Ishikawa (cell line): ENCODE measurements around the gene SLC32A1.

ENCODE experiments used
- CEBPB ChIP-seq: IDR thresholded peaks from 2 replicates; pipeline ENCODE4 v1.6.1; 2012
- CREB1 ChIP-seq: IDR thresholded peaks from 2 replicates; pipeline ENCODE4 v1.6.1; 2012; ENCODE audit warnings: low read depth
- EGR1 ChIP-seq: IDR thresholded peaks from 2 replicates; pipeline ENCODE4 v1.6.1; 2012
- EP300 ChIP-seq: IDR thresholded peaks from 2 replicates; pipeline ENCODE4 v1.6.1; 2012; ENCODE audit warnings: borderline replicate concordance
- FOXM1 ChIP-seq: IDR thresholded peaks from 2 replicates; pipeline ENCODE4 v1.6.1; 2012; ENCODE audit warnings: low read depth, borderline replicate concordance
- MAX ChIP-seq: IDR thresholded peaks from 2 replicates; pipeline ENCODE4 v1.6.1; 2012
- NFIC ChIP-seq: IDR thresholded peaks from 2 replicates; pipeline ENCODE4 v1.6.1; 2012
- RAD21 ChIP-seq: IDR thresholded peaks from 2 replicates; pipeline ENCODE4 v1.6.1; 2012; ENCODE audit warnings: low read depth
- REST ChIP-seq: IDR thresholded peaks from 2 replicates; pipeline ENCODE4 v1.6.1; 2012; ENCODE audit warnings: low read depth, mild to moderate bottlenecking
- TAF1 ChIP-seq: IDR thresholded peaks from 2 replicates; pipeline ENCODE4 v1.6.1; 2012; ENCODE audit warnings: low read depth, mild to moderate bottlenecking
- TCF12 ChIP-seq: IDR thresholded peaks from 2 replicates; pipeline ENCODE4 v1.6.1; 2012; ENCODE audit warnings: low read depth
- USF1 ChIP-seq: IDR thresholded peaks from 2 replicates; pipeline ENCODE4 v1.6.1; 2012
- YY1 ChIP-seq: IDR thresholded peaks from 2 replicates; pipeline ENCODE4 v1.6.1; 2012; ENCODE audit warnings: low read depth

- TF ChIP-seq EP300: no peak
- no peak for TF ChIP-seq MAX
- no peak for TF ChIP-seq NFIC
- no peak for TF ChIP-seq YY1
- TF ChIP-seq CEBPB: no peak
- TF ChIP-seq RAD21: no peak
- TF ChIP-seq USF1: no peak
- no peak for TF ChIP-seq FOXM1
- TF ChIP-seq EGR1: no peak
- peak; percentile 94 for TF ChIP-seq REST
- no peak for TF ChIP-seq CREB1
- TF ChIP-seq TAF1: no peak
- TF ChIP-seq TCF12: no peak
Measured at GRCh38 chr20:38680500-38681306, 43.6 kb upstream of the SLC32A1 start.
